GM18511 (cell line): ENCODE measurements around the gene NSUN4.
"Not testable (repeated sequence)": the region's sequence is repeated elsewhere in the genome, so short reads cannot be mapped to it uniquely, and the experiment has no call there.

Source experiments
- ATAC-seq: cut with Tn5 transposase; IDR thresholded peaks from one replicate; pipeline ENCODE4 v1.9.1; 2021; ENCODE audit warnings: mild to moderate bottlenecking, moderate library complexity; ENCODE audit not compliant: unreplicated experiment

The NSUN4 gene

GRCh38 chr1:46364612-46365011, 24.0 kb downstream of the NSUN4 start:
- ATAC-seq: no peak

GRCh38 chr1:46365796-46366195, 25.2 kb downstream of the NSUN4 start:
- not testable (repeated sequence) for ATAC-seq

DNA sequence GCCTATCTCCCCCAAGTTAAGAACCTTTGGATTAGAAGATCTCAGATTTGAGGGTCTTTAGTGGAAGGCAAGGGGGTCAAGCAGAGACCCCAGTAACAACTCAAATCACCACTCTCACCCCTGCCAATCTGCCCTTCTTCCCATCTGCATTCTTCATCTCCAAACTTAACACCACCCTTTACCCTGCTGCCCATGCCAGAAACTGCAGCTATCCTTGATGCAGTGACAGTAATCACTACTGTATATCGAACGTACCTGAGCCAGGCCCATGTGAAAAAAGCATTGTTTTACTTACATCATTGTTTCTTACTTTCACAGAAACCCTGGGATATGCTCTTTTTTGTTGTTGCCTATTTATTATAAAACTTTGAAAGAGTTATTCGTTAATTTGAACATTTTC, 26.5 kb downstream of the NSUN4 start:
- ATAC-seq: no peak

- ATAC-seq: not testable (repeated sequence)
These were observed 27.1 kb downstream of the NSUN4 start for GRCh38 chr1:46367701-46368100.

DNA sequence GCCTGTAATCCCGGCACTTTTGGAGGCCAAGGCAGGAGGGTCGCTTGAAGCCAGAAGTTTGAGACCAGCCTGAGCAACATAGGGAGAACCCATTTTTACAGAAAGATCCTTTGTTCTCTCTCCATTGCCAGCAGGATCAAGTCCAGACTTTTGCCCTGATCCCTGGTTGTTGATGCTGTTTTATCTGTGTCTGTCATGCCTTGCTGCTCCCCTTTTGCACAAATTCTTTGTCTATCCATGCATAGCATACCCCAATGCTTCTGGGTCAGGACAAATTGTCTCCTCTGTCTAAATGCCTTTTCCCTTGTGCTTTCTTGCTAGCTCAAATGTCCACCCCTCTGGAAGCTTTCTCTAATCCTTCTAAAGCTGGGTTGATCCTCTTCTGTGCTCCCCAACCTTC, 28.2 kb downstream of the NSUN4 start:
- no peak for ATAC-seq

DNA sequence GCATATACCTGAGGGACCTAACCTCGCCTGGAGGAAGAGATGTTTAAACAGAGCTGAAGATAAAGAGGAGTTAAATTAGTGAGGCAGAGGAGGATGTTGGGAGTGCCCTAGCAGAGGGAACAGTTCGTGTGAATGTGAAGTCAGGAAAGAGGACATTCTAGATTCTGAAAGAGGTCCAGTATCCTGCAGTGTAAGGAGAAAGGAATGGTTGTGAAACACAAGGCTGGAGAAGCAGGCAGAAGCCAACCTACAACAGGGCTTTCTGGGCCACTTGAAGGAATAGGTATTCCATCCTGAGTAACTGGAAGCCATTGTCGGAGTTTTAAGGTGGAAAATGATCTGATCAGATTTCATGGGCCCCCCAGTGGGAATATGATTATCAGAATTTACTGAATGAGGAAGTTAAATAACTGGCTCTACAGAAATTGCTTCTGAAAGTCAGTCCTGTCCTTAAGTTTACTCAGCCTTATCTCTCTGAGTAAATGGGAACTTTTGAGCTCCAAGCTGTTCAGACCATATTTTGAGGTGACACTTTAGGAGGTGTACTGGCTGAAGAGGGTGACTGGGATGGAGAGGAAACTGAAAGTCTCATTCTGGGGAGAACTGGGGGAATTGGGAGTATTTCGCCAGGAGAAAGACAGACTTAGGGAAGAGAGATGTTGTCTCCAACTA, 29.1 kb downstream of the NSUN4 start:
- ATAC-seq: no peak

GRCh38 chr1:46370214-46370633, 29.6 kb downstream of the NSUN4 start:
- peak; percentile 80 for ATAC-seq

GRCh38 chr1:46372431-46372830, 31.8 kb downstream of the NSUN4 start:
- ATAC-seq: no peak

- ATAC-seq: no peak
These were observed 39.4 kb downstream of the NSUN4 start for GRCh38 chr1:46379996-46380395.

GRCh38 chr1:46380508-46380907, 39.9 kb downstream of the NSUN4 start:
- no peak for ATAC-seq

GRCh38 chr1:46393510-46393909, 52.9 kb downstream of the NSUN4 start:
- ATAC-seq: no peak

- no peak for ATAC-seq
These were observed 53.7 kb downstream of the NSUN4 start, which contains the start of gene FAAH for GRCh38 chr1:46394108-46394871. TSS of gene FAAH (plus strand) at chr1:46394317. CDS start at chr1:46394349, 32 bp downstream.

- ATAC-seq: no peak
These were observed 54.4 kb downstream of the NSUN4 start for GRCh38 chr1:46394872-46395465.

- no peak for ATAC-seq
These were observed 56.1 kb downstream of the NSUN4 start for GRCh38 chr1:46396441-46397398.

- no peak for ATAC-seq
These were observed 58.7 kb downstream of the NSUN4 start for GRCh38 chr1:46399307-46399706.

DNA sequence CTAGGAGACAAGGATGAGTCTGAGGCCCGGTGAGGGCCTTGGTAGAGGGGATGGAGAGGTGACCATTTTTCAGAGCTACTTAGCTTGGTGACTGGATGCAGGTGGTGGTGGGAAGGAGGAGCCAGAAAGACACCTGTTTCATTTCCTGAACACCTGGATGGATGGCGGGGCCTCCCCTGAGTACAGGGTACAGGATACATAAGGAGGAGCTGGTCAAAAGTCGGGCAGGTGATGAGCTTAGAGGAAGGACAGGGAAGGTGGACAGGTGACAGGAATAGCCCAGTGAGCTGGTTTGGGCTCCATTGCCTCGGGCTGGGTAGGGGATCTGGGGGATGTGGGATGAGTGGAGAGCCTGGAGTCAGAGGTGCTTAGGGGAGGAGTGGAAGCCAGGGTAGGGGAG, 59.8 kb downstream of the NSUN4 start:
- ATAC-seq: no peak

DNA sequence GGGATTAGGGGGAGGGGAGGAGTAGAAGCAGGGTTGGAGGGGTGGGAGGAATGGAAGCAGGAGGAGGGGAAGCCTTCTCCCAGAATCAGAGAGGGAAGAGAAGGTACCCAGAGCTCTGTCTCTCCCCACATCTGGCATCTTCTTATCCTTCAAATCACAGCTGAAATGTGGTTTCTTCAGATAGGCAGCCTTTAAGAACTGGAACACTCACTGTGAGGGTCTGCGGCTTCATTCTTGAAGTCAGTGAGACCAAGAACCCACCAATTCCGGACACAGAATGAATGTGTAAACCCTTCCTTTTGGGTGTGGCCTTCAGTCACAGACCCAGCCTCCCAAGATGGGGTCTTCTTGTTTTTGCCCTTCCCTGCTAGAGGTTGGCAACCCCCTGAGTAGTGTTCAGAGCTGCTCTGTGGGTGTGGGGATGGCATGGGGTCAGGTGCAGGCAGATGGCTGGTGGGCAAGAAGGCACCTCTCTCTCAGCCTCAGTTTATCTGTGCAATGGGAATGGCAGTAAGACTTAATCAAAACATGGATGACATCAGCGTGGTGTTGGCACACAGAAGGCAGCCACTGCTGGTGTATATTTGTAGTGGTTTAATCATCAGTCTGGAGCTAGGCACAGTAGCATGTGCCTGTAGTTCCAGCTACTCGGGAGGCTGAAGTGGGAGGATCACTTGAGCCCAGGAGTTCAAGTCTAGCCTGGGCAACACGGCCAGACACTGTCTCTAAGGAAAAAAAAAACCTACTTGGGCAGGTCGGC, 60.7 kb downstream of the NSUN4 start:
- ATAC-seq: no peak

DNA sequence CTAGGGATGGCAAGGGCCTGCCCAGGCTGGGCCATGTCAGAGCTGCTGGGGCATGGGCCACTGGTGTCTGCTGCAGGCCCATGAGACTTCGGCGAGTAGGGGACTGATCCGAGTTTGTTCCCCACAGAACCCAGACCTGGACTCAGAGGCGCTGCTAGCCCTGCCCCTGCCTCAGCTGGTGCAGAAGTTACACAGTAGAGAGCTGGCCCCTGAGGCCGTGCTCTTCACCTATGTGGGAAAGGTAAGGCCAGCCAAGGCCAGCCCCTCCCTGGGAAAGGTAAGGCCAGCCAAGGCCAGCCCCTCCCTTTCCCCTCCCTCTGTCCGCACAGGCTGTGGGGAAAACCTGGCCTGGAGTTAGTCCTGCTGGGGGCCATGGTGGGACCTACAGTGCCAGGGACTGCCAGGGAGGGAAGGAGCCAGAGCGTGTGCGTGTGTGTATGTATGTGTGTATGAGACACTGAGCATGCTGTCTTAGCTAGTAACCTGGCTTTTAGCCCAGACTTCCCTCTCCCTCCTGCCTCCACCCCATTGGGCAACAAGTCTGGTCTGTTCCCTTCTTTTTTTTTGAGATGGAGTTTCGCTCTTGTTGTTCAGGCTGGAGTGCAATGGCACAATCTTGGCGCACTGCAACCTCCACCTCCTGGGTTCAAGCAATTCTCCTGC, 61.5 kb downstream of the NSUN4 start:
- no peak for ATAC-seq

DNA sequence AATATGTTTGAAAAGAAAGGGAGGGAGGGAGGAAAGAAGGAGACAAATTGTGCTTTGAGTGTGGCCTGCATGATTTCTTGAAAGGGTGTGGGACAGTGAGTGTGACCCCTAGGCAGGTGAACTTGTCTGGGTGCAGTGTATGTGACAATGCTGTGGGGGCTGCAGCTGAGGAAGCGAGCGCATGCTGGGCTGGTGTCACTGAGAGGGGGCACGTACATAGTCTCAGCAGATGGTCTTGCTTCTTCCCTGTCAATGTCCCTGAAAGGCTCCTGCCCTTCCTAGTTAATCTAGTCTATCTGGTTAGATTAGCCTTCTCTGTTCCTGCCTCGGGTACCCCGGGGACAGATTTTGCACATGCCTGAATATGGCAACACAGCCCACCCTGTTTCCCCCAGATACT, 63.3 kb downstream of the NSUN4 start:
- no peak for ATAC-seq
